HG03521 (cell line): Measurements from ENCODE around the gene OSBP2.
"Not testable (repeated sequence)": the region's sequence is repeated elsewhere in the genome, so short reads cannot be mapped to it uniquely, and the experiment has no call there.

ENCODE experiments used
- ATAC-seq: cut with Tn5 transposase; IDR thresholded peaks from one replicate; pipeline ENCODE4 v1.9.1; 2021; ENCODE audit warnings: mild to moderate bottlenecking, moderate library complexity; ENCODE audit not compliant: unreplicated experiment

The OSBP2 gene

DNA sequence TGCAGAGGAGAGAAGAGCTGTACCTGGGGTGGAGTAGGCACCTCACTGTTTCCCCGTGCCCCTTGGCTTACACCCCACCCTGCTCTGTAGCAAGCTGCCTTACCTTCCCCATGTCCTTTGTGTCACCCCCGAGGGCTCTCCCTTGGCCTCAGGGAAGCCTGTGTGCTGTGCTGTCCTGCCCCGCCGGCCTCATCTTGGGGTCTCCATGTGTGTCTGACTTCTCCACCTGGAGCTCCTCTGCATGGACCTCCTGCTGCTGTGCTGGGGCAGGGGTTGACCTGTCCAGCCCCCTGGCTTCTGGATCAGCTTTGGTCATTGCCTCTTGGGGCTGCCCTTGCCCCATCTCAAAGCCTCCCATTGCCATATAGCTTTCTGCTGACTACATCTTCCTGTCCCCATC is 59.8 kb downstream of the OSBP2 start:
- ATAC-seq, result no peak

DNA sequence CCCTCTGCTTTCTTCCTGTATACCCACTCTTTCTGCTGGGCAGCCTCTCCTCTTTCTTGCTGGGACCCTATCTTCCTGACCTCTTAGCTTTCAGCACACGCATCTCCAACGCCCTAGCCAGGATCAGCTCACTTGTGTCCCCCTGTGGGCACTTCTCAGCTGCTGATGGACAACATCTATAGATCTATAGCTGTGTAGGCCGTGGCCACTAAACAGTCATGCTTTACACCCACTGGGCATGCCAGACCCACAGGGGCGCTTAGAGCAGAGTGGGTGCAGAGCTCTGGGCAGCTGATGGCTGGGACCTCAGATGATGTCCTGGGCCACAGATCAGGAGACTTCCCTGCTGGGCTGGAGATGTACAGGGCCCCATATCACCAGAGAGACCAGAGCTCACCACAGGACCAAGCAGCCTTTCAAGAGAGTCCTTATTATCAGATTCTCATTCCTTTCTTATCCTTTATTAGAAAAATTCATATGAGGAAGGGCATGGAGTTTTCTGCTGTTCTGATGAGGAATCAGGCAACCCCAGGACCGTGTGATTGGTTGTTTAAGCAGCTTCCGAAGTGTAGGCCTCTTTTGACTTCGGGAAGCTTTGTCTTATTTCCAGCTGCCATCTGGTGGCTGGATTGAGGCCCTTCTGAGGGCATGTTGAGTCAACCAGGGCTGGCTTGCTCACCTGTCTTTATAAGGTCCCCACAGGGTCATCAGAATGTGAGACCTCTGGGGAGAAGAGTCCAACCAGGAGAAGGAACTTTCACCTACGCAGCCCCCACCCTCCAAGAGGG is 60.5 kb downstream of the OSBP2 start:
- no peak for ATAC-seq

DNA sequence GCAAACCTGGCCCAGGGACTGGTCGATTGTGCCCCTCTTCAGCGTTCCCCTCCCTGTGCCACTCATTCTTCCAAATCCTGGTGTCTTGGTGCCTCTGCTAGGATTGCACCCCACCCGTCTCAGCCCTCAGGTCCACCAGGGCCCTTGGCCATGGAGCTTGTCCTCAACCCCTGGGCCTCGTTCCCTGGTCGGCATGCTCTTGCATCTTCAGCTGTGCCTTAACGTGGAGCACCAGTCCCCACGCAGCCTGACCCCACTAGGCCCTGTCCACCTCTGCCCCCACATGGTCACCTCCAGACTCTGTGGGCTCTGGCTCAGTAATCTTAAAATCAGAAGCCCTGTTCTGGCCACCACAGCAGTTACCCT is 61.1 kb downstream of the OSBP2 start:
- ATAC-seq, result no peak

DNA sequence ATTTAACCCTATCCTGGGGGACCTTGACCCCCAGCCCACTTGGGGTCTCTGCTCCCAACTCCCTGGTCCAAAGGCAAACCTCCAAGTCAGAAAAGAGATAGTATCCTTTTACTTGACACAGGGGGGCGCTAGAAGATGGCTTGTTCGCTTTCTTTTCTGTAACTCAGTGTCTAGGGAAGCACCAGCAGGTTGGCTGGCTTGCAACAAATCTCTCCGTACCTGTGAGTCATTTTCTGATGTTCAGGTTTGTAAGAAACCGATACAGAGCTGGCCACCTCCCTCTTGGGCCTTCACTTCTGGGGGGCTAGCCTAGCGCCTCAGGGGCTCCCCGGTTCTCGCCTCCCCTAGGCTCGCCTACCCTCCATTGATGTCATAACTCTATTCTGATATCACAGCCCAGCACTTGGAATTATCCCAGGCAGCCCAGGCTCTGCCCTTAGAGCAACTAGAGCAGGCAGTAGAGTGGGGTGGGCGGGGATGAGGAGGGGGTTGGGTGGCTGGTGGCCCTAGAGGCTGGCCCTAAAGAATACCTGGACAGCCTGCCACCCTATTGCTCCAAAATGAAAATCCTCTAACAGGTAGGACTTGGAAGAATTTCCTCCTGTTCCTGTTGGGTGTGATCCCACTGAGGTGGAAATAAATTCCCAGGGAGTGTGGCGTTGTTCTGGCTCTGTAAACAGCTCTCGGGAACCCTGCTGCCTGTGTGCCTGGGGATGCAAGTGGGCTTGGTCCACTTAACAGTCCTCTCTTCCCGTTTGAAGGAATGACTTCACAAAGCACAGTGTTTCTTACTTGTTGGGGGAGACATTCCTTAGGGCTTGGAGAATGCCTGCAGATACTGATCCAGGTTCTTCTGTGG is 69.4 kb downstream of the OSBP2 start:
- ATAC-seq, result no peak

DNA sequence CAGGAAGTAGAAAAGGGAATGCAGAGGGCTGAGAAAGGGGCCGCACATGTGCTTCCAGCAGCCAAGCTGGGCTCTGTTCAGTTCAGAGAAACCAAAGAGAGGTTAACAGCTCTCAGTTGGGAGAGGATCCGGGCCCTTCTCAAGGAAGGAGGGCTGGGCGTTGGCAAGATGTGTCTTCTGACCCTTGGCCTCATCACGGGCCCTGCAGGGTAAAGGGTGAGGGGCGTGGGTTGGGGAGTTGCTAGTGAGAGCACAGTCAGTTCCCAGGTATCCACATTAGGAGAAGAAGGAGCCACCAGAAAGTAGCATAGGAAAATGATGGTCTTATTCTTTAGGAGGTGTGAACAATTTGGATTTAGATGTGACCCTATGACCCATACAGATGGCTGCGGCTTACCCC is 73.0 kb downstream of the OSBP2 start:
- no peak for ATAC-seq

DNA sequence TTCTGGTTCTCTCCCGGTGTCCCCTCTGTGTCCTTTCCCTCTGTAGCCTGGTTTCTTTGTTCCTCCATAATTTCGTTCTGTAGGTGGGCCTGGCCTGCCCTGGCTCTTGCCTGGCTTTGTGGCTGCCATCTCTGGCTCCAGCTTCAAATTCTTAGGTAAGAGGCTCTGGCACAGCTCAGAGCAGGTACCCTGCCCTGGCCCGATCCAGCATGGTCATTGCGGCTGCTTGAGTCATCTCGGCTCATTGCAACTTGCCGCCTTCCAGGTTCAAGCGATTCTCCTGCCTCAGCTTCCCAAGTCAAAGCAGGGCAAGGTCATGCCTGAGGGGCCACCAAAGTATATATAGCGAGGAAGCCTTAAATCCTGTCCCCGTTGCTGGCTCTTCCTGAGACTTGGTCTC is 76.0 kb downstream of the OSBP2 start:
- no peak for ATAC-seq

DNA sequence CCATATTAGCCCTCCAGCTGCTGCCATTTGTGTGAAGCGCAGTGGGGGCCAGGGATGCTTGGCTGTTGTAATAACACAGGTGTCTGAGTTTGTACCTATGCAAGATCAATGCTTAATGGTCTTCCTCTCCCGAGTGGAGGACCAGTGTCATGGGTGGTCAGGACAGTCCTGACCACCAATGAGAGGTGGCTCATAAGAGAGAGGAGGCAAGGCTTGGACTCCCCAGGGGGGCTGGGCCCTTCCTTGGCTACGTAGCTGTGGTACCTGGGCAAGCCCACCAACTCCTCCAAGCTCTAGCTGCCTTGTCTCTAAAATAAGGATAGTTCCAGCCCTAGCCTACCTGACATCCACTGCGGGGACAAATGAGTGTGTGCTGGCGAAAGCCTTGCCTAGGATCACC is 79.2 kb downstream of the OSBP2 start:
- ATAC-seq, result no peak

DNA sequence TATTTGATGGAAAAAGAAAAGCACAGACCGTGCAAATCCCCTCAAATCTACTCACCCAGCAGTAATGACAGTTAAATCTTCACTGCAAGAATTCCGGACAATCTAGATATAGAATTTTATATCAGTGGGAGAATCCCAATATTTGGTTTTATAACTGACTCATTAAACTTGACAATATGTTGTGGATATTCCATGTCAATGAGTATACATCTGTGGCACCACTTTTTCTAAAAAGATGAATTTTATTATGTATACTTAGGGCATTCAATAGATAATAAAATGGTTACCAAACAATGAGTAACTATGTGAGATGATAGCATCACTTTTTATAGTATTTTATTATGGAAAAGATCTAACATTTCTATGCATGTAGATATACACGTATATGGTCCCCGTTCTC is 79.9 kb downstream of the OSBP2 start:
- no peak for ATAC-seq

DNA sequence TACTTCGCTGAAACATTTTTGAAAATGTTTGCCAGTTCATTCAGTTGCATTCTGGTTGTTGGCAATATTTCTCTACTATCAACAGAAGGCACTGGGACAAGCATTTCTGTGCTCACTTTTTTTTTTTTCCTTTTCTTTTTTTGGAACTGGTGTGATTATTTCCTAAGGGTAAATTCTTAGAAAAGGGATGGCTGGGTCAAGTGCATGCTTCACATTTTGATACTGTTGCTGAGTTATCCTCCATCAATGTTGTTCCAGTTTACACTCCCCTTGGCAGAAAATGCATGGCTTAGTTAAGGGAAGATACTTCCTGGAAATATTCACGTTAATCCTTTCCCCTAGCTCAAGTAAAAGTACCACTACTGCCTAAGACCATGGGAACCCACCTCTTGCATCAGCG is 81.8 kb downstream of the OSBP2 start:
- ATAC-seq, result no peak

DNA sequence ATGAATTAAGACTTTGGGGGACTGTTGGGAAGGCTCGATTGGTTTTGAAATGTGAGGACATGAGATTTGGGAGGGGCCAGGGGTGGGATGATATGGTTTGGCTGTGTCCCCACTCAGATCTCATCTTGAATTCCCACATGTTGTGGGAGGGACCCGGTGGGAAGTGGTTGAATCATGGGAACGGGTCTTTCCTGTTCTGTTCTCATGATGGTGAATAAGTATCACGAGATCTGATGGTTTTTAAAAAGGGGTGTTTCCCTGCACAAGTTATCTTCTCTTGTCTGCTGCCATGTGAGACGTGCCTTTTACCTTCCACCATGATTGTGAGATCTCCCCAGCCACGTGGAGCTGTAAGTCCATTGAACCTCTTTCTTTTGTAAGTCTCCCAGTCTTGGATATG is 82.5 kb downstream of the OSBP2 start:
- not testable (repeated sequence) for ATAC-seq

DNA sequence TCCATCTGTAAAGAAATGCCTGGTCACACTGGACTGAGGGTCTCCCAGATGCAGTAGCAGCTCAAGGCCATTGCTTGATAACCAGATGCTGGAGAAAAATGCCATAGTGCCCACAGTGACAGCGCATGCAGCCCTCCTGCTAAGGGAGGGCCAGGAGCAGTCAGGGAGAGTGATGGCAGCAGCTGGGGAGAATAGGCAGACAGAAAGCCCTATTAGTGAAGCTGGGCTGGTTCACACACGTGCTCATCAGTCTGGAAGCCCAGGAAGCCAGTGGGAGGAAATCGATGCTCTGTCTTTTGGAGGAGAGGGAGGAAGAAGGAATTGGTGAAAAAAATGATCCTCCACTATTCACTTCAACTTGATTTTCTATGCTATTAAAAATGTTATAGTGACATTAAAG is 82.9 kb downstream of the OSBP2 start:
- ATAC-seq, result no peak

DNA sequence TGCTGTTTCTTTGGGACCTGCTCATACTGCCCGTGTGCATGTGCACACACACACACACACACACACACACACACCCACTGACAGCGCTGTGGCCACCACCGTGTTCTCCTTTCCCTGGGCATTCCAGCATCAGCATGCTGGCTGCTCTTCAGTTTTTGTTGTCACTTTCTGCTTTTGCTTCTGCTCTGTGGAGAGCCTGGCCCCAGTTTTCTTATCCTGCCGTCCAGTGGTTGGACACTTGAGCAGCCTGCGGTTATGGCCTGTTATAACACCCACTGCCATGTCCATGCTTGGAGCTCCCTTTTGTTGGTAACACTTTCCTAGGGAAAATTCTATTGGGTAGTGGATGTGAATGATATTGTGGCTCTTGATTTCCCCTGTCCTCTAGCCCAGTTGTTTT is 83.6 kb downstream of the OSBP2 start:
- no peak for ATAC-seq

DNA sequence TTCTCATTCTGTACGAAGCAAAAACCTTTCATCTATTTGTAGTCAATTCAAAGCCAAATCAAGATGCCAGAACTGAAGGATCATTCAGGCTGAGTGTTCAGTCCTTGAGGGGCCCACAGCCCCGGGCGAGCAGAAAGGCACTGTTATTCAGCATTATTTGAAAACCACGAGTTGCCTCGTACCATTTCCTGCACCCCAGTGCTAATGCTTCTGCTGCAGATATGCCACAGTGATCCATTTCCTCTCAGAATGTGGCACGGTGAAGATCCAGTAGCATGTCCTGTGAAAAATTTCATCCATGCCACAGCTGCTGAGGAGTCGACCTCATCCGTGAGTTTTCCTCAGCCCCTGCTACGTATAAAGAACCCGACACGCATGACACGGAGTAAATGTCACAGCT is 85.4 kb downstream of the OSBP2 start:
- no peak for ATAC-seq

DNA sequence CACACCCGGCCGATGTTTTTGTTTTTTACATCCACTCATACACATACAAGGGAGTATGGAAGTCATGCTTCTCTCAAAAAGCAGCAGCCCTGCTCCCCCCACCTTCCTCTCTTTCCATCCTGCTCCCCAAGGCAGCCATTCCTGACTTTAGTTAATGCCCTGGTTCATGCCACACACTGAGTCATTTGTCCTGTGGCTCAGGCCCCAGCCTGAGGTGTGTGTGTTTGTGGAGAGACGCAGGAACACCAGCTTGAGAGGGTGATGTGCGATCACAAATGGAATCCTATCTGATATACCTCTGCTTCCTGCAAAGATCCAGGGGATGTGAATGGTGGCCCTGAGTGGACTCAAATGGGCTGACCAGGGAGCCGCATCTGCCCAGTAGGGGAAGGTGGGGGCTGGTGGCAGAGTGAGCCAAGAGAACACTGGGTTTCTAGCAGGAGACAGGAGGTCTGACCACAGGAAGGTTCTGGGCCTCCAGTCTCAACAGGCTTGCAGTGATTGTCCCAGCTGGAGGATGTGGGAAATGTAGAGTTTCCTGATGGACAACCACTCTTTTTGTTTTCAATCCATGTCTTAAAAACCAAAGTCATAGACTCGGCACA is 86.7 kb downstream of the OSBP2 start:
- no peak for ATAC-seq

DNA sequence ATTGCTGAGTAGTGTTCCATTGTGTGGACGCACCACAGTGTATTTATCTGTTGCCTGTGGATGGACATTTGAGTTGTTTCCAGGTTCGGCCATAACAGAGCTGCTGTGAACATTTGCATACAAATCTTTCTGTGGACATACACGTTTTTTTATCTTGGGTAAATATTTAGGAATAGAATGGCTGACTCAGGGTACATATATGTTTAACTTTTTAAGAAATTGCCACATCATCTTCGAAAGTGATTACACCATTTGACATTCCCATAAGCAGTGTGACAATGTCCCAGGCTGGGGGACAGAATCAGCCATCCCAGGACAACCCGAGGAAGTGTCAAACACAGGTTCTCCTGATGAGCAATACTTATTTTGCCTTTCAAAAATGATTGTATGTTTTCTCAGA is 87.9 kb downstream of the OSBP2 start:
- no peak for ATAC-seq

DNA sequence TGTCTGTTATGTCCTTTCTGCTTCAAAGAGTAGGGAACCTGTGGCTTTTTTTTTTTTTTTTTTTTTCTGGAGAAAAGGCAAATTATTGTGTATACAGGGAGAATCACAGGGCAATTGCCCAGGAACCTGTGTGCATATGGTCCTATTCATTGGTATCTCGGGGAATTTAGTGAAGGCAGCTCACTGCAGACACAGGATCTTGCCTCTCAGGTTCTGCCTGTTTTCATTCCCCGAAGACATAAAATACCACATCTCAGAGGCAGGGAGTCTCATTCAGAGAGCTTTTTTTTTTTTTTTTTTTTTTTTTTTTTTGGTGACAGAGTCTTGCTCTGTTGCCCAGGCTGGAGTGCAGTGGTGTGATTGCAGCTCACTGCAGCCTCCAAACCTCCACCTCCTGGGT is 88.3 kb downstream of the OSBP2 start:
- no peak for ATAC-seq

DNA sequence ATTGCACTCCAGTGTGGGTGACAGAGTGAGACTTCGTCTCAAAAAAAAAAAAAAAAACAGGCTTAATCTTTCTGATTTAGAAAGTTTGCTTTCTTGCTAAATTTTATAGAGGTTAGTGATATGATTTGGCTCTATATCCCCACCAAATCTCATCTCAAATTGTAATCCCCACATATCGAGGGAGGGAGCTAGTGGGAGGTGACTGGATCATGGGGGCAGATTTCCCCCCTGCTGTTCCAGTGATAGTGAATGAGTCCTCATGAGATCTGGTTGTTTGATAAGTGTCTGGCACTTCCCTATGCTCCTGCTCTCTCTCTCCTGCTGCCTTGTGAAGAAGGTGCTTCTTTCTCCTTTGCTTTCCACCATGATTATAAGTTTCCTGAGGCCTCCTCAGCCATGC is 90.9 kb downstream of the OSBP2 start:
- no peak for ATAC-seq

DNA sequence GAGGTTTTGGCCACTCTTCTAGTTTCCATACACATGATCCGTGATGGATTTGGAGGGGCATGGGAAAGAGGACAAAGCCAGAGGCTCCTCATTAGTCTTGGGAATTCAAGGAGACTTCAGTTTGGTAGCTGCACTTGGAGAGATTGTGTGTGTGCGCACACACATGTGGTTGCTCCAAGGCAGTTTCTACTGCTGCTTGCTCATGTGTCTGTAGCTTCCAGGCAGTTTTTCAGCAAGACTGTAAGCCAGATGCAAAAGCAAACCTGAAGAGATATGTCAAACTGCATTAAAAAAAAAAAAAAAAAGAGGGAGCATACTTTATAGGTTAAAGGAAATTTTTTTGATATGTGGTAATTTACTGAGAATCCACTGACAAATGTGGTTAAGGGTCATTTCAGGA is 95.7 kb downstream of the OSBP2 start:
- ATAC-seq, result no peak

DNA sequence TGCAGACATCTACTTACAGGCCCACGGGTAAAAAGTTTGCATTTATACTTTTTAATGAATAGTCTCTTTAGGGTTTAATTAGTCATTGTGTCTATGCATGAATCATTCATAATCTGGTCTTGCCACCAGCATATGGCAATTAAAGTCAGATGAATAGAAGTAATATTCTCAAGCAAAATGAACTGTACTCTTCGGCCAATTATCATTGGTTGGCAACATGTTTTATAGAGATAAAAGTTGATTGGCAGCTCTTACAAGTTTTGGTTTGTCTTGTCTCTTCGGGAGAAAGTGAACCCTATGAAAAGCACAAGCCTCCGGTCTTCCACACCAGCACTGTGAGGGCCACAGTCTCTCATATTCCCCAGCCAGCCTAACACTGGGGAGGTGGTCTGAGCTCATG is 97.8 kb downstream of the OSBP2 start:
- no peak for ATAC-seq

DNA sequence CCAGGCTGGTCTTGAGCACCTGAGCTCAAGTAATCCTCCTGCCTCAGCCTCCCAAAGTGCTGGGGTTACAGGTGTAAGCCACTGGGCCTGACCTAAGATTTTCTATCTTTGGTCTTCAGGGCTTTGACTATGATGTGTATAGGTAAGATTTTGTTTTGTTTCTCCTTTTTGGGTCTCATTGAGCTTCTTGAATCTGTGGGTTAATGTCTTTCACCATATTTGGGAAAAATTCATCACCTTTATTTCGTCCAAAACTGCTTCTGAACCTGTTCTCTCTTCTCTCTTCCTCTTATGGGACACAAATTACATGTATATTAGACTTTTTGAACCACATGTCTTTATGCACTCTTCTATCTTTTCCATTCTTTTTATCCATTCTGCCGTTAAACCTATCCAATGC is 100.4 kb downstream of the OSBP2 start:
- no peak for ATAC-seq

DNA sequence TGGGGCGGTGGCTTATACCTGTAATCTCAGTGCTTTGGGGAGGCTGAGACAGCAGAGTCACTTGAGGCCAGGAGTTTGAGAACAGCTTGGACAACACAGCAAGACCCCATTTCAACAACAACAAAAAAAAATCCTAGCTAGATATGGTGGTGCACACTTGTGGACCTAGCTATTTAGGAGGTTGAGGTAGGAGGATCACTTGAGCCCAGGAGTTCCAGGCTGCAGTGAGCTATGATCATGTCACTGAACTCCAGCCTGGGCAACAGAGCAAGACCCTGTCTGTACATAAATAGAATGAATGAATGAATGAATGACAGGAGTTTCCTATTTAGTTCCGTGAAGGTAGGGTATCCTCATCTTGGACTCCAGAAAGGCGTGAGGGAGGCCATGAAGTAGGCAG is 107.0 kb downstream of the OSBP2 start:
- ATAC-seq, result no peak
